ENCODE data around the gene ARSB. TPM values are rescaled to one million over a fixed set of nuclear protein-coding genes. Genes with fewer than 3 reads are reported as not detected.

Gene ARSB
- total and polyA plus RNA-seq, 10 of the 15 experiments (the other 5 are each of a cell fraction or from before 2014, with no cell fraction given), result 1.2 to 8.2 (median 6.1) TPM

DNA sequence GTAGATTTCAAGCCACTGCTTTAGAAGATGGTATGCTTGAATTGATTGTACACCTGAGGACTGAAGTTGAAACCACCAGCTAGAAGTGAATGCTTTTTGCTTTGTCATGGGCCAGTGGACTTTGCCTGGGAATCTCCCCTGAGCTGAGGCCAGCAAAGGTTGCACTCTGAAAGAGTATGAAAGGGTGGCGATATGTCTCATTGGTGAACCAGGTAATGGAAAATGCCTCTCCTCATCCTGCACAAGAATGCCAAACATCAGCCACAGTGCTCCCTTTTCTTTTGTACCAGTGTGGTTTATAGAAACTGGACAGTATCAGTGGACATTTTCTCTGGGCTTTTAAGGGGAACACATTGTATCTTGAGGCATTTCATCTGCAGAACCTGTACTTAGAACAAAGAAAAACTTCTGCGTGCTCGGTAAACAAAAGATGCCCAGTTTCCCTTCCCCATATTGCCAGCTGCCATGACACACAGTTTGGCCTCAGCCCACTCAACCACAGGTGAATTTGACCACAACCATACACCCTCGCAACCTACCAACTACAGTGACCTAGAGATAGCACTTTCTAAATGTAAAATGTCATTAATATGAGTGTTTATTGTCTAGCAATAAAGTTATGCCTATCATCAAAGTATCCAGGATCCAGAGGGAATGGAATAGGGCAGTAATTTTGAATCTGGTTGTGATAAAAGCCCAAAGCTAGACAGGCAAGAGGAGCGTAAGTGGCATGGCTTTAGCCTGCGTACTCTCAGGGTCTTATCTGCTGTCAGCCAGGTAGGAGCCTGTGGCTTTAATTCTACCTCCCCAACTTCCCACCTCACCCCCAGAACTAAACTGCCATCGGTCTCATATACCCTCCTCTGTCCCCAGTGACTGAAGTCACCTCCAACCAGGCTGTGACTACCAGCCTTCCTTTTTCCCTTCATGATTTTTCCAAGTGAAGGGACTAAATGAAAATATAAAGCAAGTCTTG, 257.0 kb downstream of the ARSB start (continued):
- no peak for TF ChIP-seq ZBTB4 (CRISPR knock-in tag; IDR thresholded peaks at IDR 0.05)
- TF ChIP-seq, protein P1, sequence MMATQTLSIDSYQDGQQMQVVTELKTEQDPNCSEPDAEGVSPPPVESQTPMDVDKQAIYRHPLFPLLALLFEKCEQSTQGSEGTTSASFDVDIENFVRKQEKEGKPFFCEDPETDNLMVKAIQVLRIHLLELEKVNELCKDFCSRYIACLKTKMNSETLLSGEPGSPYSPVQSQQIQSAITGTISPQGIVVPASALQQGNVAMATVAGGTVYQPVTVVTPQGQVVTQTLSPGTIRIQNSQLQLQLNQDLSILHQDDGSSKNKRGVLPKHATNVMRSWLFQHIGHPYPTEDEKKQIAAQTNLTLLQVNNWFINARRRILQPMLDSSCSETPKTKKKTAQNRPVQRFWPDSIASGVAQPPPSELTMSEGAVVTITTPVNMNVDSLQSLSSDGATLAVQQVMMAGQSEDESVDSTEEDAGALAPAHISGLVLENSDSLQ (IDR thresholded peaks at IDR 0.05), result peak; percentile 18; the same call in 1 of the 2 replicates
- TF ChIP-seq ZZZ3 (IDR thresholded peaks at IDR 0.05; ENCODE audit: control insufficient read depth, insufficient read length, low read depth), result no peak
- TF ChIP-seq PBX3 (IDR thresholded peaks at IDR 0.05; ENCODE audit: insufficient replicate concordance, low read depth, low read length), result peak; percentile 14
- peak; percentile 99 for TF ChIP-seq TCF3 (IDR thresholded peaks at IDR 0.05; ENCODE audit: borderline replicate concordance, insufficient read depth, low read depth, low read length)
- TF ChIP-seq JUND (IDR thresholded peaks at IDR 0.05; ENCODE audit: low read depth, low read length), result no peak
- TF ChIP-seq POLR2A (IDR thresholded peaks at IDR 0.05; ENCODE audit: low read depth, low read length), result no peak; the same call in 1 of the 2 replicates
- peak; percentile 98 for TF ChIP-seq PAX5 (IDR thresholded peaks at IDR 0.05; ENCODE audit: borderline replicate concordance, low read depth, low read length)
- TF ChIP-seq ATF2 (IDR thresholded peaks at IDR 0.05; ENCODE audit: low read length), result peak; percentile 93
- TF ChIP-seq MAX (IDR thresholded peaks at IDR 0.05; ENCODE audit: low read depth, low read length), result no peak
- TF ChIP-seq ELK1 (IDR thresholded peaks at IDR 0.05; ENCODE audit: low read depth, low read length), result no peak
- TF ChIP-seq CEBPB (IDR thresholded peaks at IDR 0.05; ENCODE audit: borderline replicate concordance in 1 of 2, low read depth in 2 of 2, low read length in 2 of 2), result peak in 1 of 2 experiments; percentile 64; a peak in 1 of 4 replicates
- TF ChIP-seq HDGF (IDR thresholded peaks at IDR 0.05), result no peak
- TF ChIP-seq IKZF1 (conservative IDR thresholded peaks at IDR 0.05), result peak; percentile 92
- peak; percentile 96 for TF ChIP-seq NBN (IDR thresholded peaks at IDR 0.05)
- TF ChIP-seq FOXM1 (IDR thresholded peaks at IDR 0.05; ENCODE audit: low read depth, low read length), result peak; percentile 99
- TF ChIP-seq USF1 (IDR thresholded peaks at IDR 0.05; ENCODE audit: borderline replicate concordance, extremely low read length, insufficient read depth, low read depth, low read length), result no peak
- 0 out of 2 replicates have a peak, but pooled peaks have one; percentile 41 for TF ChIP-seq ZNF207 (IDR thresholded peaks at IDR 0.05; ENCODE audit: borderline replicate concordance)

Data from GM12878 (cell line).